Natural killer cell (primary cell): Measurements from ENCODE around the gene SLC17A2. TPM values are rescaled to one million over a fixed set of nuclear protein-coding genes. Genes with fewer than 3 reads are reported as not detected.

ENCODE experiments used
- ATAC-seq, 3 donors: fragments of 150-1000 bp in 2 of 3; fragments of 200-7000 bp in 1 of 3; cut with Tn5 transposase; 1 replicate in 1 of 3; 2 replicates in 2 of 3; pipeline ENCODE4 v1.10.0; 2021; ENCODE audit warnings: mild to moderate bottlenecking in 2 of 3, moderate library complexity in 2 of 3
- DNase-seq, 2 donors: peaks; one replicate each; pipeline versions ENCODE4 v3.0.0 to v3.0.0-alpha.2; 2013 to 2021; ENCODE audit warnings: mixed read lengths in 1 of 2
- H3K27ac ChIP-seq: one replicate; pipeline ENCODE4 v1.5.1; 2013; ENCODE audit warnings: mild to moderate bottlenecking, low read length
- H3K27me3 ChIP-seq: one replicate; pipeline ENCODE4 v1.6.1; 2013; ENCODE audit warnings: low read length; ENCODE audit not compliant: control insufficient read depth, insufficient read depth
- H3K36me3 ChIP-seq: one replicate; pipeline ENCODE4 v1.6.1; 2013; ENCODE audit warnings: low read length; ENCODE audit not compliant: control insufficient read depth, insufficient read depth
- H3K4me1 ChIP-seq: one replicate; pipeline ENCODE4 v1.6.1; 2013; ENCODE audit warnings: low read length; ENCODE audit not compliant: control insufficient read depth, insufficient read depth
- H3K4me3 ChIP-seq: one replicate; pipeline ENCODE4 v1.5.1; 2013; ENCODE audit warnings: low read length
- H3K9me3 ChIP-seq: one replicate; pipeline ENCODE4 v1.6.1; 2013; ENCODE audit warnings: low read length; ENCODE audit not compliant: control insufficient read depth, insufficient read depth
- H3K27ac Mint-ChIP-seq, 2 donors: one replicate each; pipeline ENCODE4 v1.8.0; 2022; ENCODE audit warnings: mild to moderate bottlenecking in 2 of 2, mixed read lengths in 2 of 2, moderate library complexity in 1 of 2
- H3K27me3 Mint-ChIP-seq, 2 donors: one replicate each; pipeline ENCODE4 v1.8.0; 2022; ENCODE audit warnings: low read depth in 2 of 2, mixed read lengths in 2 of 2
- H3K36me3 Mint-ChIP-seq: one replicate; pipeline ENCODE4 v1.8.0; 2022; ENCODE audit warnings: mixed read lengths
- H3K4me1 Mint-ChIP-seq, 2 donors: one replicate each; pipeline ENCODE4 v1.8.0; 2022; ENCODE audit warnings: mixed read lengths in 2 of 2
- H3K4me3 Mint-ChIP-seq: one replicate; pipeline ENCODE4 v1.8.0; 2022; ENCODE audit warnings: mild to moderate bottlenecking, moderate library complexity, mixed read lengths
- H3K9me3 Mint-ChIP-seq, 2 donors: one replicate each; pipeline ENCODE4 v1.8.0; 2022; ENCODE audit warnings: mixed read lengths in 2 of 2
- CTCF ChIP-seq: fragments of 200-600 bp; IDR thresholded peaks from one replicate; pipeline ENCODE4 v1.8.0; 2022; ENCODE audit warnings: antibody characterized with exemption
- WGBS: methylation state at CpG from one replicate; pipeline ENCODE4 v1.1.7; 2013; ENCODE audit warnings: missing lambda C conversion rate; ENCODE audit not compliant: insufficient coverage; 5-methylcytosine and 5-hydroxymethylcytosine counted together
- intact Hi-C: fragments of 100-400 bp; cut with micrococcal nuclease; formaldehyde crosslinking; loops from one replicate; pipeline ENCODE4 v1.14.2; 2022
- total RNA-seq, 4 donors: library from RNA; stranded (reverse); fragments of 120-200 nt in 1 of 4; gene quantifications; one replicate each; pipeline versions ENCODE4 v1.2.3 to v1.2.4, GENCODE V29; 2013 to 2022

The SLC17A2 gene
- total RNA-seq, 3 donors from 2014 or later (not counting 1 experiment from before 2014, with no cell fraction given), result not detected

GRCh38 chr6:25962149-25963127 lies 31.9 kb upstream of the SLC17A2 start, which contains the start of gene TRIM38:
Gene TRIM38, plus strand, starts transcription at chr6:25962802. Its CDS starts 3,721 bp downstream, at chr6:25966523.
- DNase-seq, result peak; percentile 48 to 93
- Histone ChIP-seq H3K4me1 (peaks cover 52% of the 10 kb centered on the region), H3K27me3 (no peaks in the 10 kb centered on the region), H3K27ac (peak within 1 kb of the TSS; percentile 97), H3K9me3 (no peaks in the 10 kb centered on the region), H3K4me3 (peak within 1 kb of the TSS; percentile 88), H3K36me3 (peaks cover 28% of the 10 kb centered on the region)
- intact Hi-C loops, result loop anchor here (2.0 kb wide), 1 partner anchor 30 kb away; no protein-coding TSS in a partner anchor
- Mint-ChIP-seq H3K9me3 (peaks cover 0 to 2% of the 10 kb centered on the region in 2 donors), H3K27me3 (no peaks in the 10 kb centered on the region), H3K27ac (peak within 1 kb of the TSS; percentile 96 to 99), H3K4me1 (peaks cover 68 to 71% of the 10 kb centered on the region in 2 donors), H3K4me3 (peak within 1 kb of the TSS; percentile 98), H3K36me3 (peaks cover 11% of the 10 kb centered on the region)
- peak; percentile 94 to 95 (median 94) for ATAC-seq
- TF ChIP-seq CTCF, result no peak
- 2% methylated on average over 10 of the region's 11 CpGs for WGBS

- H3K27ac Mint-ChIP-seq, result peak overlapping the region; percentile 96 to 99
- H3K4me1 Mint-ChIP-seq, result peaks cover 60 to 64% of the 10 kb centered on the region in 2 donors
- Histone ChIP-seq H3K27me3 (no peaks in the 10 kb centered on the region), H3K4me1 (peaks cover 46% of the 10 kb centered on the region), H3K36me3 (peaks cover 20% of the 10 kb centered on the region), H3K27ac (peak overlapping the region; percentile 97), H3K4me3 (peak overlapping the region; percentile 88), H3K9me3 (no peaks in the 10 kb centered on the region)
- intact Hi-C loops, result loop anchor here (2.0 kb wide), 1 partner anchor 31 kb away; no protein-coding TSS in a partner anchor
- WGBS, result 96% methylated on average over 2 of the region's 3 CpGs
- peak in 1 of 2 donors; percentile 34 for DNase-seq
- no peaks in the 10 kb centered on the region for H3K27me3 Mint-ChIP-seq
- H3K4me3 Mint-ChIP-seq, result peak overlapping the region; percentile 98
- no peak for TF ChIP-seq CTCF
- H3K9me3 Mint-ChIP-seq, result peaks cover 0 to 2% of the 10 kb centered on the region in 2 donors
- H3K36me3 Mint-ChIP-seq, result peaks cover 4% of the 10 kb centered on the region
- no peak for ATAC-seq
Measured at GRCh38 chr6:25961619-25962148, 31.2 kb upstream of the SLC17A2 start.

GRCh38 chr6:25960734-25961133 lies 30.2 kb upstream of the SLC17A2 start:
- peaks cover 0 to 2% of the 10 kb centered on the region in 2 donors for H3K9me3 Mint-ChIP-seq
- peaks cover 13% of the 10 kb centered on the region for H3K36me3 ChIP-seq
- no peak for TF ChIP-seq CTCF
- WGBS, result 87% methylated on average over 2 of the region's 3 CpGs
- ATAC-seq (no peak), DNase-seq (no peak)
- H3K27me3 Mint-ChIP-seq, result peaks cover 0 to 3% of the 10 kb centered on the region in 2 donors
- H3K9me3 ChIP-seq, result no peaks in the 10 kb centered on the region
- peaks cover 37% of the 10 kb centered on the region for H3K4me1 ChIP-seq
- peaks cover 52 to 55% of the 10 kb centered on the region in 2 donors for H3K4me1 Mint-ChIP-seq
- no peak overlapping the region for H3K4me3 ChIP-seq
- peak overlapping the region; percentile 25 for H3K4me3 Mint-ChIP-seq
- intact Hi-C loops, result no loop called here
- no peak overlapping the region for H3K27ac ChIP-seq
- peak overlapping the region; percentile 96 to 99 for H3K27ac Mint-ChIP-seq
- H3K27me3 ChIP-seq, result no peaks in the 10 kb centered on the region
- no peaks in the 10 kb centered on the region for H3K36me3 Mint-ChIP-seq
